Measurements from ENCODE around the gene RRAGC. TPM values are rescaled to one million over a fixed set of nuclear protein-coding genes. Genes with fewer than 3 reads are reported as not detected.

RRAGC gene
- total RNA-seq, 1 donor from 2014 or later = 81.3 TPM

Other genes with a start within 250 kb of the RRAGC start
- 13.5 TPM for gene MYCBP, start 13.6 kb upstream of the RRAGC start, total RNA-seq
- gene GJA9, start 21.8 kb upstream of the RRAGC start, total RNA-seq = not detected
- 1.1 TPM for gene RHBDL2, start 82.1 kb upstream of the RRAGC start, total RNA-seq
- 62.9 TPM for gene AKIRIN1, start 131.5 kb upstream of the RRAGC start, total RNA-seq
- 233 TPM for gene NDUFS5, start 166.6 kb upstream of the RRAGC start, total RNA-seq

Measured in mesenteric fat pad (tissue), 1 donor.